LNCaP clone FGC (cell line): ENCODE data around the gene C19orf85.

Experiments
- DNase-seq: peaks from one replicate; pipeline ENCODE4 v3.0.0-alpha.2; 2011; ENCODE audit warnings: low read depth
- H3K4me3 ChIP-seq: 2 replicates; pipeline ENCODE4 v1.5.1; 2011; ENCODE audit warnings: mild to moderate bottlenecking, low read depth, low read length, control low read depth
- CTCF ChIP-seq: IDR thresholded peaks from 2 replicates; pipeline ENCODE4 v1.5.1; 2012; ENCODE audit warnings: mild to moderate bottlenecking; ENCODE audit not compliant: control insufficient read depth, insufficient read depth; ENCODE audit errors: extremely low read depth

Gene C19orf85

GRCh38 chr19:55456347-55456746 lies 8.2 kb downstream of the C19orf85 start:
- DNase-seq = no peak
- no peak overlapping the region for H3K4me3 ChIP-seq
- TF ChIP-seq CTCF = no peak

GRCh38 chr19:55455576-55456235 lies 8.8 kb downstream of the C19orf85 start:
- H3K4me3 ChIP-seq = no peak overlapping the region
- TF ChIP-seq CTCF = no peak
- DNase-seq = no peak

- no peak overlapping the region for H3K4me3 ChIP-seq
- no peak for DNase-seq
- peak; percentile 54 for TF ChIP-seq CTCF
These were observed 9.7 kb downstream of the C19orf85 start for GRCh38 chr19:55454787-55455243.

- DNase-seq = no peak
These were observed 10.9 kb downstream of the C19orf85 start for GRCh38 chr19:55453511-55454260.

GRCh38 chr19:55452749-55453346 lies 11.7 kb downstream of the C19orf85 start:
- TF ChIP-seq CTCF = no peak
- no peak overlapping the region for H3K4me3 ChIP-seq
- no peak for DNase-seq

More at GRCh38 chr19:55453511-55454260, 10.9 kb downstream of the C19orf85 start:
- no peak overlapping the region for H3K4me3 ChIP-seq
- TF ChIP-seq CTCF = no peak

GRCh38 chr19:55451965-55452748 lies 12.4 kb downstream of the C19orf85 start:
- no peak for DNase-seq
- TF ChIP-seq CTCF = no peak
- H3K4me3 ChIP-seq = no peak overlapping the region
